Measurements from ENCODE around the gene KLHL8.

Gene KLHL8

GRCh38 chr4:87121341-87122065, 98.9 kb downstream of the KLHL8 start:
- DNase-seq (ENCODE audit: low read depth, low spot score): no peak

GRCh38 chr4:87120411-87121162, 99.8 kb downstream of the KLHL8 start:
- no peak for DNase-seq (ENCODE audit: low read depth, low spot score)

- DNase-seq (ENCODE audit: low read depth, low spot score): no peak
These were observed 100.4 kb downstream of the KLHL8 start for GRCh38 chr4:87120010-87120409.

- no peak for DNase-seq (ENCODE audit: low read depth, low spot score)
These were observed 101.6 kb downstream of the KLHL8 start for GRCh38 chr4:87118826-87119225.

GRCh38 chr4:87118421-87118820, 102.0 kb downstream of the KLHL8 start:
- no peak for DNase-seq (ENCODE audit: low read depth, low spot score)

- no peak for DNase-seq (ENCODE audit: low read depth, low spot score)
These were observed 102.7 kb downstream of the KLHL8 start for GRCh38 chr4:87117732-87118075.

GRCh38 chr4:87117051-87117731, 103.2 kb downstream of the KLHL8 start:
- DNase-seq (ENCODE audit: low read depth, low spot score): no peak

- no peak for DNase-seq (ENCODE audit: low read depth, low spot score)
These were observed 104.2 kb downstream of the KLHL8 start for GRCh38 chr4:87116231-87116630.

GRCh38 chr4:87114245-87115062, 106.0 kb downstream of the KLHL8 start:
- no peak for DNase-seq (ENCODE audit: low read depth, low spot score)

- no peak for DNase-seq (ENCODE audit: low read depth, low spot score)
These were observed 108.4 kb downstream of the KLHL8 start for GRCh38 chr4:87112063-87112462.
